SK-N-MC (cell line): Measurements from ENCODE around the gene B3GNT7.

Source experiments
- DNase-seq: peaks from one replicate; pipeline ENCODE4 v3.0.0-alpha.2; 2011; ENCODE audit warnings: low read depth, low spot score
- H3K27ac ChIP-seq: fragments of 200-600 bp; sonication (generic); 2 replicates; pipeline ENCODE4 v1.5.1; 2016; ENCODE audit warnings: mixed run types
- H3K36me3 ChIP-seq: fragments of 200-600 bp; sonication (generic); 2 replicates; pipeline ENCODE4 v1.6.1; 2017; ENCODE audit warnings: antibody characterized with exemption, low read length, mixed read lengths; ENCODE audit not compliant: insufficient read depth
- H3K4me3 ChIP-seq: fragments of 200-600 bp; sonication (generic); 2 replicates; pipeline ENCODE4 v1.5.1; 2016
- H3K9ac ChIP-seq: fragments of 200-600 bp; sonication (generic); 2 replicates; pipeline ENCODE4 v1.8.0; 2017; ENCODE audit warnings: mixed run types, mixed read lengths; ENCODE audit not compliant: insufficient read length
- H3K9me3 ChIP-seq: fragments of 200-600 bp; sonication (generic); 2 replicates; pipeline ENCODE4 v1.6.1; 2017; ENCODE audit warnings: low read depth, mild to moderate bottlenecking, antibody characterized with exemption, low read length, moderate library complexity, mixed read lengths
- EZH2 ChIP-seq: fragments of 200-600 bp; sonication (generic); IDR thresholded peaks from one replicate; pipeline ENCODE4 v1.6.1; 2017; ENCODE audit warnings: antibody characterized with exemption
- FOXP2 ChIP-seq: optimal IDR thresholded peaks from 2 replicates; pipeline ENCODE3; 2011; ENCODE audit warnings: mild to moderate bottlenecking, moderate library complexity; ENCODE audit not compliant: insufficient read depth; ENCODE audit errors: extremely low read length, control extremely low read depth
- POLR2AphosphoS5 ChIP-seq: IDR thresholded peaks from 2 replicates; pipeline ENCODE4 v1.6.1; 2012; ENCODE audit warnings: mild to moderate bottlenecking, low read depth, low read length, borderline replicate concordance

The B3GNT7 gene

GRCh38 chr2:231393149-231394131, 2.1 kb upstream of the B3GNT7 start:
- Histone ChIP-seq H3K9me3 (no peaks in the 10 kb centered on the region), H3K4me3 (no peak overlapping the region), H3K27ac (no peak overlapping the region), H3K36me3 (no peaks in the 10 kb centered on the region), H3K9ac (no peak overlapping the region)
- no peak for DNase-seq
- TF ChIP-seq POLR2AphosphoS5 (no peak), FOXP2 (no peak), EZH2 (no peak)

GRCh38 chr2:231394211-231395141, 1.0 kb upstream of the B3GNT7 start:
- no peak for DNase-seq
- no peak for TF ChIP-seq POLR2AphosphoS5
- TF ChIP-seq EZH2, result no peak
- no peak for TF ChIP-seq FOXP2
- H3K4me3 ChIP-seq, result no peak overlapping the region
- H3K27ac ChIP-seq, result no peak overlapping the region
- no peaks in the 10 kb centered on the region for H3K36me3 ChIP-seq
- no peaks in the 10 kb centered on the region for H3K9me3 ChIP-seq
- no peak overlapping the region for H3K9ac ChIP-seq

GRCh38 chr2:231396058-231396821, 730 bp downstream of the B3GNT7 start:
- Histone ChIP-seq H3K9ac (no peak overlapping the region), H3K9me3 (no peaks in the 10 kb centered on the region), H3K36me3 (no peaks in the 10 kb centered on the region), H3K27ac (no peak overlapping the region), H3K4me3 (no peak overlapping the region)
- TF ChIP-seq EZH2 (no peak), FOXP2 (no peak), POLR2AphosphoS5 (no peak)
- no peak for DNase-seq

- Histone ChIP-seq H3K36me3 (no peaks in the 10 kb centered on the region), H3K4me3 (no peak overlapping the region), H3K9ac (no peak overlapping the region), H3K27ac (no peak overlapping the region), H3K9me3 (no peaks in the 10 kb centered on the region)
- TF ChIP-seq POLR2AphosphoS5 (no peak), EZH2 (no peak), FOXP2 (no peak)
- no peak for DNase-seq
Observed at GRCh38 chr2:231397011-231397927, 1.8 kb downstream of the B3GNT7 start.

- H3K4me3 ChIP-seq, result no peak overlapping the region
- no peak overlapping the region for H3K27ac ChIP-seq
- H3K9ac ChIP-seq, result no peak overlapping the region
- no peaks in the 10 kb centered on the region for H3K9me3 ChIP-seq
- TF ChIP-seq POLR2AphosphoS5 (no peak), EZH2 (no peak), FOXP2 (no peak)
- H3K36me3 ChIP-seq, result no peaks in the 10 kb centered on the region
- no peak for DNase-seq
Observed at GRCh38 chr2:231397928-231398294, 2.4 kb downstream of the B3GNT7 start.

- no peak for TF ChIP-seq EZH2
- no peak for TF ChIP-seq FOXP2
- TF ChIP-seq POLR2AphosphoS5, result no peak
- H3K36me3 ChIP-seq, result no peaks in the 10 kb centered on the region
- H3K9ac ChIP-seq, result no peak overlapping the region
- DNase-seq, result no peak
- no peak overlapping the region for H3K27ac ChIP-seq
- H3K9me3 ChIP-seq, result no peaks in the 10 kb centered on the region
- H3K4me3 ChIP-seq, result no peak overlapping the region
Observed at GRCh38 chr2:231398585-231398984, 3.1 kb downstream of the B3GNT7 start.
